GM18526 (cell line): ENCODE measurements around the gene FGFRL1.

Experiments used
- POLR2A ChIP-seq: IDR thresholded peaks from 3 replicates; pipeline ENCODE4 v1.6.1; 2011; ENCODE audit not compliant: insufficient read length; ENCODE audit errors: extremely low read depth

Gene FGFRL1

DNA sequence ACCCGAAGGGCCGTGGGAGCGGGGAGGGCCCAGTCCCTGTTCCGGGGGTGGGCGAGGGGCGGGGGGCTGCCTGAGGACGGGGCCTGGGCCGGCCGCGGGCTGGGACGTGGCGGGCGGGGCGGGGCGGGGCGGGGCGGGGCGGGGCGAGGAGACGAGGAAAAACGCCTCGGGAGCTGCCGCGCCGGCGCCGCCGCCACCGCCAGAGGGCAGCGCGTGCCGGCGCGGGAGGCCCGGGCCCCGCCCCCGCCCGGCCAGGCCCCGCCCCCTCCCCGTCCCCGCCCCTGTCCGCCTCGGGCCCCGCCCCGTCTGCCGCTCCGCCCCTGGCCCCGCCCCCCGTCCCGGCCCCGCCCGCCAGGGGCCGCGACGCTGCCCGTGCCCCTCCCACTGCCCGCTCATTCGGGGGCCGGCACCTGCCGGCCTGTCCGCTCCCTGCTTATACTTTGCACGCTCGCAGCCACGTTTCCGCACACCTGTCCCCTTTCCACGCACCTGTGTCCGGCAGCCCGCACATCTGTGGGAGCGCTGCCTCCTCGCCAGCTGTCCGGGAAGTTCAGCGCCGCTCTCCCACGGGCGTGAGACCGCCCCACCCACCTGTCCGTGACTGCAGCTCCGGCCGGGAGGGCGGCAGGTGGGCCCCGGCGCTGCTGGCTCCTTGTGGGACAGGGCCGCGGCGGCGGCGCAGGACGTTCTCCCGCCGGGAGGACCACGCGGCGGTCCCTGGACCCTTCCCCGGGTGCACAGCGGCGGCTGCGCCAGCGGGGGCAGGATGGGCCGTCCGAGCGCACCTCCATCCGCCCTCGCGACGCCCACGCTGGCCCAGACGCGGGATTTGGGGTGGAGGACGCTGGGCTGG, 1.7 kb upstream of the FGFRL1 start:
- TF ChIP-seq POLR2A, result no peak

DNA sequence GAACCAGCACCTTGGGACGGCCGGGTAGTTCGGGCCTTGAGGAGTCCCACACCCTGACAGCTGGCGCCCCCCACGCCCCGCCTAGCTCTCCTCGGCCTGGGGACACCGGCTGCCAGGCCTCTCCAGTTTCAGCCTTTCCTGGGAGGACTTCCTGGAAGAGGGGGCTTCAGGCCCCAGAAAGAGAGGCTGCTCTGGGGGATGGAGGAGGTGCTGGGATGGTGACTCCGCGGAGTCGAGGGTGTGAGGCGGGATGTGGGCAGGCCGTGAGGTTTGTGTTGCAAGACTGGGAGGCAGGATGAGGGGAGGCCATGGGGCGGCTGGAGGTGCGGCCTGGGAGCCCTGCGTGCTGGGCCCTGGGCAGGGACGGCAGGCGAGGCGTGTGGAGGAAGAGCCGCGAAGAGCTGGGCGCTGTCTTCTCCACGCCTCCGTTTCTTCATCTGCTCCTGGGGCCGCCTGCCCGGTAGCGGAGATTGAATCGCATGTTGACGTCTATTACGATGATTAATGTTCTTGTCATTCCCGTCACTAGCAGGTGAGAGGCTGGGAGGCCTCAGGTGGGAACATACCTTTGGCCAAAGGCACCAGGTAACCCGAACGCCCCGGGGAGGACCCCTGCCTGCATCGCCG, 918 bp upstream of the FGFRL1 start:
- TF ChIP-seq POLR2A, result no peak

GRCh38 chr4:1011666-1012033, 224 bp downstream of the FGFRL1 start:
- TF ChIP-seq POLR2A, result no peak

- no peak for TF ChIP-seq POLR2A
These were observed 761 bp downstream of the FGFRL1 start for GRCh38 chr4:1012034-1012739.

DNA sequence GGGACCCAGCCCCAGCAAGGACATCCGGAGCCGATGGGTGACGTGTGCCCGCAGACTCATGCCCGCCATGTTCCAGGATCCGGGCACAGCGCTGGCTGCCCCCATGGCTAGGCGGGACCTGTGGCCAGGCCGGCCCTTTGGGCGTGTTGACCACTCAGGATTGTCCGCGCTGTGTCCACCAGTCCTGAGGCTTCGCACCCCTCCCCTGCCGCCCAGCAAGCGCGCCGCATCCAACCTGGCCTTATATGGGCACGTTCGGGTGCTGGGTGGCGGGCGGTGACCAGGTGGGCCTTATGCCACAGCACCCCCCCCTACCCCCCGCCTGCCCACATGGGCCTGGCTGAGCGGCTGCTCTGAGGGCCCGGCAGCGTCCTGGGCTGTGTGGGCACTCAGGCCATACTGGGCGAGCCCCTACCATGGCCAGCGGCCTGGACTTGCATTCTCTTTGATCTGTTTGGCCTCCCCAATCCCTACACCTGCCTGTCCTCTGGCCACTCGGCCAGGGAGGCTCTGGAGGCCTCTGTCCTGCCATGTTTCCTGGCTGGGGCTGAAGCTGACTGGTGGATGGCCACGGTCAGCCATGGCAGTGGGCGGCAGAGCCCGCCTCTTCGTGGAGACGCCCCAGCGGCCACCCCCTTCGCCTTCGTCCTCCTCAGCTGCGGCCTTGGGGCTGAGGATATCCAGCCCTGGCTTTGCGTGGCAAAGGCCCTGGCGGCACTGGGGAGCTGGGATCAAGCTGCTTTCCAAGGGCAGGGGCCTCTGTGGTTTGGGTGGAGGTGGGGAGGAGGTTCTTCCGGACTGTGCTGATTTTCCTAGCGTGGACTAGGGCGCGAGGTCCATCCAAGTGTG, 2.0 kb downstream of the FGFRL1 start:
- TF ChIP-seq POLR2A, result no peak

DNA sequence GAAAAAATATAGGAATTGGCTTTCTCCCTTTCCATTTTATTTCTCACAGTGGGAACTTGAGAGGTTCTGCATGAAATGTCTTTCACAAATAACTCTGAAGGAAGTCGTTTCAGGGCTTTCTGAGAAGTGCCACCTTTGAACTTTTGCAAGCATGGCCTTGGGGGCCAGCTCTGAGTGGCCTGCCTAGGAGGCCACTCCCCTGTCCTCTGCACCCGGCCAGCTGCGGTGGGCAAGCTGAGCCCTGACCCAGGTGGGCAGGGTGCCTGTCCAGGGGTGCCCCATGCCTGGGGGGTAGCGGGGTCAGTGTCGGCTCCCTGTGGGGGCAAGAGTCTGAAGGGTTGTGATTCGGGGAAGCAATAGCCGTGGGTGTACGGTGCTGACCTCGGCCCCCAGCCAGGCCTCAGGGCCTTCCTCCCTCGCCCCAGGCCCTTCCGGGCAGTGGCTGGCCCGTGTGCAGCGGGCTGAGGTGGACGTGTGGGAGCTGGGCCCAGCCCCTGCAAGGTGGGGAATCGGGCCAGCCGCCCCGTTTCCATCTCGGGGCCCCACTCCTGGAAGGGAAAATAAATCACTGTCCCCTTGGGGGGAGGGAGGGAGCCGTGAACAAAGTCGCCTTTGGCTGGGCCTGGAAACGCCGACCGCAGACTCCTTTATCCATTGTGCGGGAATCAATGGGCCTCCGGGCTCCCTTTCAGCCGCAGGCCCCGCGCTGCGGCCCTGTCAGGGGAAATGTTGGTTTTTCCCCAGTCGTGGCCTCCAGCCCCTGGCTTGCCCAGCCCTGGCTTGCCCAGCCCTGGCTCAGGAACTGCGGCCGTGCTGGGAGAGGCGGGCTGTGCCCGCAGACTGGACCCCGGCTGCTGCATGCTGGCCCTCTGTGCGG, 3.1 kb downstream of the FGFRL1 start:
- no peak for TF ChIP-seq POLR2A

GRCh38 chr4:1015179-1015578, 3.8 kb downstream of the FGFRL1 start:
- TF ChIP-seq POLR2A, result no peak

- no peak for TF ChIP-seq POLR2A
These were observed 4.3 kb downstream of the FGFRL1 start for GRCh38 chr4:1015746-1016145.

GRCh38 chr4:1017211-1017610, 5.8 kb downstream of the FGFRL1 start:
- TF ChIP-seq POLR2A, result no peak

- TF ChIP-seq POLR2A, result no peak
These were observed 6.3 kb downstream of the FGFRL1 start for GRCh38 chr4:1017706-1018105.

DNA sequence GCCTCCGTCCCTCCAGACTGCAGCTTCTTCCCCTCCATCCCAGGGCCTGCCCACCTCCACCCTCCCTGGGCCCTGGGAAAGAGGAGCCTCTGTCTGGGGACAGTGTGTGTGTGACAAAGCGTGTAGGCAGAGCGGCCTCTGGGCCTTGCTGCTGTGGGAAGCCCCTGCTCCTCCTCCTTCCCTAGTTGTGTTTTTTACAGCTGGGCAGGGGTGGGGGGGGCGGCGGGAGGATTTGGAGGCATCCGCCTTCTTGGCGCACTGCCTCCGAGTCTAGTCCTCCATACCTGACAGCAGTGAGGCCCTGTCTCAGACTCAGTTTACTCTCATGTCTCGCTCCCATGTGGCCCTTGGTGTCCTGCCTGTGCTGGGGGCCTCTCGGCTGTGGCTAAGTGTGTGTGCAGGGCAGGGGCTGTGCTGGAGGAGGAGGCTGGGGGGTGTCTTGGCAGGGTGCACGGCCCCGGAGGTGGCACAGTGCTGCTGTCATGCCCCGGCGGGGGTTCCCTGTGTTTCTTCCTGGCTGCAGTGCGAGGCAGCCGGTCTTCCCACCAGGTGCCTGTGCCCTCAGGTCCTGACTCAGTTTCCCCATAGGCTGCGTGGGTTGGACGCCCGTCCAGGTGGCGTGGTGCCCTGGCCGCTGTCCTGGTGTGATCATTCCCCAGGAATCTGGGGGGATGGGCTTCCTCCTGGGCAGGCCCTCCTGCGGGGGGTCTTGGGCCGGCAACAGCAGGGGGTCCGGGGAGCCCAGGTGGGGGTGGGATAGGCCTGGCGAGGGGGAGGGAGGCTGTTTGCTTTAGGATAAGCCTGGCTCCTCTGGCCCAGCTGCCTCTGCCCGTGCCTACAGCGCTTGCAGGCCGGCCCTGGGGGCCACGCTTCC, 7.0 kb downstream of the FGFRL1 start:
- no peak for TF ChIP-seq POLR2A

DNA sequence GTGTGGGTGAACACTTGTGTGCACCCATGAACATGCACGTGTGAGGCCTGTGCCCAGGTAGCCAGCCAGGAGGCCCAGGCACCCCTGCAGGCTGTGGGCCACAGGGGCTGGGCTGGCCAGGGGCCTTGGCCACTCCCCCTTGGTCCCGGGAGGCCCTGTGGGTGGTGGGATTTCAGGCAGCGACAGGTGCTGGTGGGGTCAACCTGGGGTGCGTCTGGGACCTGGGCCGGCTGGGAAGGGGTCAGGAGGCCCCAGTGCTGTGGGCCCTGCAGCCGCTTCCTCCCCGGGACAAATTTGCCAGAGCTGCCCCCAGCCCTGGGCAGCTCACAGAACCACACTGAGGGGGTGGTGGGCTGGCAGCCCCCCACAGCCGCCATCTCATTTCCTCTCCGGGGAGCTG, 7.9 kb downstream of the FGFRL1 start:
- no peak for TF ChIP-seq POLR2A

- TF ChIP-seq POLR2A, result no peak
These were observed 8.5 kb downstream of the FGFRL1 start for GRCh38 chr4:1019729-1020470.
